Activated CD8-positive, alpha-beta memory T cell treated with anti-CD3 and anti-CD28 coated beads for 1 hour (primary cell): ENCODE results near the gene LOC101059915.
A peak's percentile ranks its signal among the peaks of the same experiment; 100 is the strongest.

ENCODE experiments used
- DNase-seq, 2 donors: peaks; one replicate each; pipeline ENCODE4 v3.0.0-alpha.2; 2020; ENCODE audit warnings: low read depth in 1 of 2; ENCODE audit errors: extremely low read depth in 1 of 2

Gene LOC101059915

DNA sequence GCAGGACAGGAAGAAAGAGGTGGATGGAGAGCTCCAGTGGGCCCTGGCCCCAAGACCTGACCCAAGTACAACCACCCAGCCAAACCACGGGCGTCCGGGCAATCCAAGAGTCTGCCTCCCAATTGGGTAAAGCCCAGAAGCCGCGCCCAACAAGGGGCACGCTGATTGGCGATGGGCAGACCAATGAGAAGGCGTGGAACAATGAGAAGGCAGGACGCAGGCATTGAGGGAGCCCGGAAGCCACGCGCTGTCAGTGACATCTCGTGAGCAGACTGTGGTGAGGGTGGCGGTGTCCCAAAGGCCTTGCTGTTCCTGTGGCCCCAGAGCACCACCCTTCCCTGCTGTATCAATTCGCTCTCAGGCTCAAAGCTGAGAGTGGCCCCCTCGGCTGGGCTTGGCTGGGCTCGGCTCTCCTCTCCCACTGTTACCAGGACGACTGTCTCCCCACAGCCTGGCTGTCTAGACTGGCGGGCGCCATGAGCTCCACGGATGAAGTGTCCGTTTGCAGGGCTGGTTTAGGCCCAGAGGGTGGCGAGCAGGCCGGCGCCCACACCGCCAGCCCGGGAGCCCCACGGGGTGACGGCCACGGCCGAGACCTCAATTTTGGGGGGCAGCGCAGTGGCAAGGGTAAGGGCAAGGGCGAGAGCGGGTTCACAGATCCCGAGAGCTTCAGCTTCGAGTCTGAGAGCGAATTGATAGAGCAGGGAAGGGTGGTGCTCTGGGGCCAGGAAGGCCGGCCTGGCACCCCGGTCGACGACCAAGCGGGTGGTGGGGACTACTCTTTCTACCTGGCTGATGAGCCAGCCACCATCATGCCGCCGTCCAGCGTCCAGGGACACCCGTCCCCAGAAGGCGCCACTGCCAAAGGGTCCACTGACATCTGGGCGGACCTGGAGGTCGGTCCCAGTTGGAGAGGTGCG lies at the start of gene LOC101059915:
Gene LOC101059915, plus strand, starts transcription at position 219 of the 920 bp plus-strand sequence.
- DNase-seq, result no peak

DNA sequence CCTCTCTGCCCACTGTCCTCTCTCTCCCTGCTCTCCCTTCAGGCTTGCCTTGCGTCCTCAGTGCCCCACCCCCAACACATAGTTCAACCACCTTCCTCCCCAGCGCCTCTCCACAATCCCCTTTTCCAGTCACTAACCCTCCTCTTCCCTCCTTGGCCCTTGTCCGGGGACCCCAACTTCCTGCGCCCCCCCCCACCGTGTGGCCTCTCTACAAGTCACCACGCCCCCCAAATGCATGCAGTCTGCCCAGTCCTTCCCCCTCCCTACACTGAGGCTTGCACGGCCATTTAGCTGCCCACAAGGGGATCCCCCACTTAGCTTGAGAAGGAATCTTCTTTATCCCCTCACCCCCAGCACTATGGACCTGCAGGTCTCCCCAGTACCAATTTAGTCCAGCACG lies 49.6 kb upstream of the LOC101059915 start:
- DNase-seq, result no peak

DNA sequence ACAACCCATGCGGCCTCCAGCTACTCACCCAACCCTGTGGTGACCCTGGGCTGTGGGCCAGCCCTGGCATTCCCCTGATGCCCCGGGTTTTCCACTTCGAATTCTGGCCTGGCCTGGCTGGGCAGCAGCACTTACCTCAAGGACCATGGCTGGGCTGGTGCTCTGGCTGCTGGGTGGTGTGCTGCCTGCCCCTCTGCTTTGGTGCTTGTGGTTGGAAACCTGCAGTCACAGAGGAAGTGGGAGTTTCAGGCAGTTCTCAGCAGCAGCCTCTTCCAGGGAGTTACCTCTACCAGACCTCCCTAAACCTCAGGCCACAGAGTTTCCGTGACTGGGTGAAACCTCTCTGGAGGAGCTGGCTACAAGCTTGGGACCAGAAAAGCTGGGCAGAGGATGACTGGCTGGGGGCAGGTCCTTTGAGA lies 49.0 kb upstream of the LOC101059915 start, which contains the start of gene CXCR3:
Gene CXCR3, minus strand, starts transcription at position 209 of the 419 bp plus-strand sequence. Its CDS starts 62 bp downstream, at position 147.
- peak; percentile 28 to 54 for DNase-seq

DNA sequence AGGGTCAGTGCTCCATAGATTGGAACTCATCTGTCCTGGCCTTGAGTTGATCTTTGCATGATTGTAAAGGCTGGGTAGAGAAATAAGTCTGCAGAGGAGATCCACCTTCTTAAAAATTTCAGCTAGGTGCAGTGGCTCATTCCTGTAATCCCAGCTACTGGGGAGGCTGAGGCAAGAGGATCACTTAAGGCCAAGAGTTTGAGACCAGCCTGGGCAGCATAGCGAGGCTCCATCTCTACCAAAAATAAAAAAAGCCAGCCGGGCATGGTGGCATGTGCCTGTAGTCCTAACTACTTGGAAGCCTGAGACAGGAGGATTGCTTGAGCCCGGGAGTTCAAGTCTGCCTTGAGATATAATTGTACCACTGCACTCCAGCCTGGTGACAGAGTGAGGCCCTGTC lies 48.6 kb upstream of the LOC101059915 start:
- no peak for DNase-seq

DNA sequence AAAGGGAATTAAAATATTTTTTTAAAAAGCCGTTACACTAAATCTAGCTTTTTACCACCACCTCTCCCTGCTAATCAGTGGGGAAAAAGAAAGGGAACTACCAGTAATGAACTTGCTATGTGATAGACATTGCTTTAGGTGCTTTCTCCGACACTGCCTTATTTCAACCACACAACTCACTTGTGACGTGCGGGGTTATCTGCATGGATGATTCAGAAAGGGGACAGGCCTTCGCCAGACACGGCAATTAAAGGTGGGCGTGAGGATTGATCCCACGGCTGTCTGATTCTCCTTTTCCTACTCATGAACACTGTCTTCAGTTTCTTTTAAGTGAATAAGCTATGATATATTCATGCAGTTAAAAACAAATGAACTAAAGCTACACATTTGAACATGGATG lies 48.2 kb upstream of the LOC101059915 start:
- no peak for DNase-seq

DNA sequence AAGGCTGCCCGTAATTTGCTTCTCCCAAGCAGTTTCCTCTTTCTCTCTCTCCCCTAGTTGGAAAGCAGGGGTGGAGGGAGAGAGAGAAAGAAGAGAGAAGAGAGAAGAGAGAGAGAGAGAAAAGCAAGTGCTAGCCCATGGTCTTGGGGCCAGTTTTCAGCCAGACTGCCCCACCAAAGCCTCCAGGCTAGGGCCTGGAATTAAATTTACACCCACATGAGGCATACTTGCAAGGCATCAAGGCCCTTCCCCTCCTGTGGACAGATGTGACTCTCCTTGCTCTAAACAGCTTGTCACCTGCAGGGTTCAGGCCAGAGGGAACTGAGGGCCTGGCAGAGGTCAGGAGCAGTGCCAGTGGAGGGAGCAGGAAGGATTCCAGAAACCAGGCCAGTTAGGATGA lies 47.4 kb upstream of the LOC101059915 start:
- no peak for DNase-seq

DNA sequence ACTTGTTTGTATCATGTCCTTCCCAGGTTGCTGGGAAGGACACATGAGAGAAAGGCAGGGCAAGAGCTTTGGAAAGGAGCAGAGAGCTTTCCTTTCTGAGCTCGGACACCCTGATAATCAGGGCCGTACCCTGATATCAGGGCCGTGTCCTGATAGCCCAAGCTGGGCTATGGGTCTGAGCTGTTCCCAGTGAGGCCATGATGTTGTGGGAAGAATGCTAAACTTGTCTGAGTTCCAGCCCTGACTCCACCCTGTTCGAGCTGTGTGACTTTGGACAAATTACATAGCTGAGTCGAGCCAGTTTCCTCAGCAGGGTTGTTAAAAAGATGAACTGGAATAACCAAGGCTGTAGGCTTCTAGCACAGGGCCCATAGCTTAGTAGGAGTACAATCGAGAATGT lies 45.7 kb upstream of the LOC101059915 start:
- no peak for DNase-seq

DNA sequence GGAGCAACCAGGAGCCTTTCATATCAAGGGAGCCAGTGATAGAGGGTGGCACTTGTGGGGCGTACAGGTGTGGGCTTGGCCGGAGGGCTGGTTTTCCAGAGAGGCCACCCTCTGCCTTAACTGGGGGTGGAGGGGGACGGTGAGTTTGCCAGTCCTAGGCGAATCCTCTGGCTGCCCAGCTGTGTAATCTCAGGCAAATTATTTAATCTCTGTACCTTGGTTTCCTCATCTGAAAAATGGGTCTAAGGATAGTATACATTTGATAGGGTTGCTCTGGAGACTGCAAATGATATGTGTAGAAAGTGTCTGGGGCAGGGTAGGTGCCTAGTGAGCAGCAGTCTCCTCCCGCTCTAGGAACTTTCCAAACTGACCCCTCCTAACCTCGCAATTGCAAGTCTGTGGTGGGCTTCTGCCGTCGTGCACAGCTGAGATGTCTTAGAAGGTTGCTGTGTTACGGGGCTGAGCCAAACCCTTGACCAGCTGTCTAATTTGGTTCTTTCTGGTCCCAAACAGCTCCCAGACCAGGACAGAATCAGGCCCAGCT lies 45.2 kb upstream of the LOC101059915 start:
- DNase-seq, result no peak

DNA sequence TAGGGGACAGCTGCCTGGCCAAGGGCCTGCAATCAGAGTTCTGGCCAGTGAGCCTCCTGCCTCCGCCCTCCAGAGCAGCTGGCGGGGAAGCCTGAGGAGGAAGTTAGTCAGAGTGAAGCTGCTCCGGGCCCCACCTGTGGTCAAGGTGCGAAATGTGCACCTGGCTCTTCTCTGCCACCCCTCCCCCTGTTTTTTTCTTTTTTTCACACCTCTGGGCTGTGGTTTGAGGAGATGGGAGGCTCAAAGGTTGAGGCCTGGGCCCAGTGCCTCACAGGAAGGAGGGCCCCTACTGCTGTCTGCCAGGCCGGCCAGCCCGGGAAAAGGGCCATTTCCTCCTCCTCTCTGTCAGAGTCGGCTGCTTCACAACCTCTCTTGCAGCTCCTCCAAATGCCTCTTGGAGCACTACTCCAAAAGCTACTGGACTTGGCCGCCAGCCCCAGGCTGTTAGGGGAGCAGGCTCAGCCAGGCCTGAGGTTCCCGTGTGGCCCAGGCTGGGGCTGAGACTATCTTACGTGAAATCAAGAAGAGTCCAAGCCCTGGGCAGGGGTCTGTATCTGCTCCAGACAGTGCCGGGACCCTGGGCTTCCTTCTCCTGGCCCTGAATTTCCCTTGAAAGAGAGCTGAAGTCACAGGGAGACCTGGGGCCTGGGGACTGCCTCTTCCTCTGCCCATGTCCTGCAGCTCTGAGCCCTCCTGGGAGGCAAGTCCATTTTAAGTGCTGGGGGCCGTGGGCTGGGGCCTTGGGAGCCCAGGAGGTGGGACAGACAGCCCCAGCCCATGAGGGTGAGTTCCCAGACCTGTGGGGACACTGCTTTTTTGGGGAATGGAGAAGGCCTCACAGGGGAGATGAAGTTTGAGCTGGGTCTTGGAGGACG lies 44.5 kb upstream of the LOC101059915 start:
- peak; percentile 18 to 48 for DNase-seq

DNA sequence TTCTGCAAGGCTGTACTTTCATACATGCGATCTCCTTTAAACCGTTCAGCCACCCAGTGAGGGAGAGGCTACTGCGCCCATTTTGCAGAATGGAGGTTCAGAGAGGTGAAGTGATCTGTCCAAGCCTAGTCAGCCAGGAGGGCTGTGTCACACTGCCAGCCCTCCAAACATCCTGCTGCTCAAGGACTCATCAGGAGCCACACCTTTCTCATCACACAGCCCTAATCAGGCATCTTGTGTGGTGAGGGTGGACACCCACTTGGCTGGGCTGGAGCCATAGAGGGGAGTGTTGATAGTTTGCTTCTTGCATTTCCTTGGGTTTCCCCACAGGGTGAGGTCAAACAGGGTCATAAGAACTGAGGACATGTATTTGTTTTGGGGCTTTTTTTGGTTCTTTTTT lies 43.6 kb upstream of the LOC101059915 start:
- DNase-seq, result no peak

DNA sequence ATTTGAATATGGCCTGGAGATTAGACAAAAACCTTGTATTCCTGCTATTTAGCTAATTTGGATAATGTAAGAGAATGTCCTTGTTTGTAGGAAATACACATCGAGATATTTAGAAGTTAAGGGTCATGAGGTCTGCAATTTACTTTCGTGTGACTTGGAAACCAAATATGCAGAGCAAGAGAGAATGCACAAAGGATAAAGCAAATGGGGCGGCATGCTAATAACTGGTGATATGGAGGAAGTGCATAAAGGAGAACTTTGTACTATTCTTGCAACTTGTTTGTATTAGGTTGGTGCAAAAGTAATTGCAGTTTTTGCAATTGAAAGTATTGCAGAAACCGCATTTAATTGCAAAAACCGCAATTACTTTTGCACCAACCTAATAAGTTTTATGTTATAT lies 41.9 kb upstream of the LOC101059915 start:
- DNase-seq, result no peak

DNA sequence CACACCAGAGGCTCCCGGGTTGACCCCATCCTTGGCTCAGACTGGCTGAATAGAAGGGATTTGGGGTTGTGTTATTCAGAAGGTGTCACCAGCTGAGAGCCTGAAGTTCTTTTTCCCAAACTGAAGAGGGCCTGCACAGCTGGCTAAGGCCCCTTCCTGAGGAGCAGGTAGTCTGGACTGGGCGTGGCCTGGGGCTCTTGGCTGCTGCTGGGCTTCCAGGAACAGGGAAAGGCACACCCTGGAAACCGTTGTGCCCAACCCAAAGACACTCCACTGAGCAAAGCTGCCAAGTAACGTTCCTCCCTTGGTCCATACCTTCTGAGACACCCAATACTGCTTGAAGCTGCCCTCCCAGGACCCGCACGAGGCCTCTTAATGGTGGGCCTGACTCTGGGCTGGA lies 40.8 kb upstream of the LOC101059915 start:
- no peak for DNase-seq

DNA sequence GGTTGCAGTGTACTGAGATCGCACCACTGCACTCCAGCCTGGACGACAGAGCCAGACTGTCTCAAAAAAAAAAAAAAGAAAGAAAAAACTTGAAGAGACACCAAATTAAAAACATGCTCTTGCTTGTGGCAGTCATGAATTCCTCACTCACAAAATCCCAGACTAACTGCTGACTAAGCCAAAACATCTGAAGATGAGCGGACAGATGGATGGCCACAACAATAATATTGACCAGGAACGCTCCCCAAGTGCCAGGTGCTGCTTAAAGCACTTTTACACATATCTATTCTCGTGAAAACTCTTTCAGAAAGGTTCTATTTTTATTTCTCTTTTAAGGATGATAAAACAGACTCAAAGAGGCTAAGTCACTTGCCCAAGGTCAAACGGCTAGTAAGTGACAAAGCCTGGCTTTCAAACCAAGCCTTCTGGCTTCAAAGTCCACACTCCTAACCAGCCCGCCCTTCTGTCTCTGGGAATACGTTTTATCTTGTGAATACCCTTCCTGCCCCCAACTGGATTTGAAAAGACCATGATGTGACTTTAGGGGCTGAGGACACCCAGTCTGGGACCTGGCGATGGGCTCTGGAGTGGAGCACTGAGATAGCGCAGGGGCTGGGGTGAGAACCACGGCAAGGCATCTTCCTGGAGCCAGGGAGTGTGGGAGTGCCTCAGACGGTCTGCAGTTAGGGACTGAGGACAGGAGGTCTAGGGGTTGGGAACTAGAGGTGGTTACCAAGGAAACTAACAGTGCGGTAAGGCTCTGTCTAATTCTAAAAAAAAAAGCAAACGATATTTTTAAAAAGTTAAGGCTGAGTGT lies 39.5 kb upstream of the LOC101059915 start:
- no peak for DNase-seq

DNA sequence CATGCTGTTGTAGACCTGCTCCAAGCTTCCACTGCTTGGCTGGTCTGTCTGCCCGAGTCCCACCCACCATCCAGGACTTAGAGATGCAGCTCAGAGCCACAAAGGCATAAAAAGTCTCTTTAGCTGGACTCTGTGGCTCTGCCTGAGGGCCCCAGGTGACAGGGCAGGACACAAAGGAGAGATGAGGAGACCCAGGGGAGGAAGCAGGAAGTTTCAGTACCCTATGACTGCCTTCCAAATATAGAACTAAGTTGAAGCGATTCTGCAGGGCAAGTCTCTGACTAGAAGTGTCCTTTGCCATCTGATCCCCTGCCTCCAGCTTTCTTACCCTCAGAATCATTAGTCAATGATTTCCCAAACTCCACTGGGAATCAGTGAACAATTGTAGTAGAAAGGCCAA lies 37.9 kb upstream of the LOC101059915 start:
- no peak for DNase-seq

DNA sequence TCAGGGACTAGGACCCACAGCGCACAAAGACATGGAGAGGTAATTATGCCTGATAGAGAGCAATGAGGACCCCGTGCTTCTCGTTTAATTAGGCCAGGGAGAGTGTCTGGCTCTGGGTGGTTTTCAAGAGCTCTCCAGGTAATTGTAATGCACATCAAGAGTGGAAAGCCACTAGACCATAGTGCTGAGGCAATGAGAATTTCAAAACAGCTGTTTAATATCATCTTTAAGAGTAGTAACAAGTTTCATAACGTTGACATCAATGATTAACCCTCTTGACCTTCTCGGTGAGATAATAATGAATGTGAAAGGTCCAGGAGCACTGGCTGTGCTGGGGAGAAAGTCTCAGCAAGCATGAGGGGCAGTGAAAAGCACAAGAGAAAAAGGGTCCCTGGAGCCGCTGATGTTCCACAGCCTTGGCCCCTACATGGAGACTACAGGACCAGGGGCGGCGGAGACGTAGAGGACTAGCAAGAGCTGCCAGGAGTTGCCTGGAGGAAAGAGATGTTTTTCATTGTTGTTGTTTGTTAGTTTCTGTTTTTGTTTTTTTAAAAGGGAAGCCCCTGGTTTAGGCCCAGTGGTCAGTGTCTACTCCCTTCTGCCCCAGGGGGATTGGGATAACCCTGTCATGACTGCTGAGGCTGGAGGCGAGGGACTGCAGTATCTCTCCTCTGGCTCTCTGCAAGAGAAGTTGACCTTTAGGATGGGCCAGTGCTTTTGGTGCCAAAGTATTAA lies 34.3 kb upstream of the LOC101059915 start:
- no peak for DNase-seq

DNA sequence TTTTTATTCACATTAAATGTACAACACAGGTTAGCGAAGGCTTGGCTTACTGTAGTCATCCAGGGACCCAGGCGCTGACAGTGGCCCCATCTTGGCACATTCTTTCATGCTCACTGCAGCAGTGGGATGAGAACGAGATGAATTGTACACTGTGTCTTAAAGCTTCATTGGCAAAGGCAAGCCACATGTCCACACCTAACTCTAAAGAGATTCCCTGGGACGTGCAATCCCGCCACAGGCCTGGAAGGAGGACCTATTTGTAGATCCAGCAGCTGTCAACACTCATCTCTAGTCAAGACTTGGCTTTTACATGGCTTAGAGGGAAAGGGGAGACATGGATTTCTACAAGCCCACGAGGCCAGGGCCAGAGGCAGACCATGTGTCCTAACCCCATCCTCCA lies 33.0 kb upstream of the LOC101059915 start:
- DNase-seq, result no peak

DNA sequence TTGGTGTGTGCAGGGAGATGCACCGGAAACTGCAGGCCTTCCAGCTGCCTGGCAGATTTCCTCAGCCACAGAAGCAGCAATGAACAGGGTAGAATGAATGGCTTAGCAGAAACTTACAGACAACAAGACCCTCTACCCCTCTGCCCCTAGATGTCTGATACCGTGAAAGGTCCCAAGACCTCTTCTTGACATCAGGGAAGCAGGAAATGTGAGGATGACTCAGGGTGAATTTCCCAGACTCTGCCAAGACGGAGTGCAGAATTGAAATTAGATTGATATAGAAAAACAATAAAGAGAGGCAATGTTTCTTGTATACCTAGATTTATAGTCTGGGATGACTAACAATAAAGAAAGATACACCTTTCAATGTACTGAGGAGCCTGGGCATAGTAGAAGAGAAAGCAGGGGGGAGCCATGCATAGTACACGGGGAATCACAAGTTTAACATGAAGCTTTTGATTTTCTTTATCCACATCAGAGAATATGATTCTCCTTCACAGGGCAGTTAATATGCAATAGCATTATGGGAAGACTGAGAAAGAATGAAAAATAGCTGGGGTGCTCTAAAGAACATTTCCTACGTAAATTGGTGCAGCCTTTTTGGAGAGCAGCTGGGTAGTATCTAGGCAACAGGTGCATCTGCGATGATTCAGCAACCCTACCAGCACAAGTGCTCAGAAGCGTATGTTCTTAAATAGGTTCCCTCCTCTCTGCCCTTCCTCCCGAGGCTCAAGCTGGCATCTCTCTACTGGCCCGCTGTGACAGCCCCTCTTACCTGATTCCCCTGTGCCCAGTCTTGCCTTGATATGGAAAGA lies 30.7 kb upstream of the LOC101059915 start:
- no peak for DNase-seq

DNA sequence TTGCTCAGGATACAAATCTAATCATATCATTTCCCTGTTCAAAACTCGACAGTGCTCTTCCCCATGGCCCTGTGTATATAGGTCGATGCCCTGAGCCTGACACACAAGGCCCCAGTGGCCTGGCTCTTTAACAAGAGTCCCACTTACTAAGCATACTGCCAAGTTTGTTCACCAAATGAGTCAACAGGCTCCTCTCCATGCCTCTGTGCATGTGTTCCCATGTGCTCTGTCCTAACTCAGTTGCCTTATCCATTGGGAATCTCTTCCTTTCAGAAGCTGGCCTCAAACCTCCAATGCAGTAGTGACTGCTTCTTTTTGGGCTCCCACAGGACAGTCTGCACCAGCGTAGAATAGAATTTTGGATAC lies 30.1 kb upstream of the LOC101059915 start:
- no peak for DNase-seq

DNA sequence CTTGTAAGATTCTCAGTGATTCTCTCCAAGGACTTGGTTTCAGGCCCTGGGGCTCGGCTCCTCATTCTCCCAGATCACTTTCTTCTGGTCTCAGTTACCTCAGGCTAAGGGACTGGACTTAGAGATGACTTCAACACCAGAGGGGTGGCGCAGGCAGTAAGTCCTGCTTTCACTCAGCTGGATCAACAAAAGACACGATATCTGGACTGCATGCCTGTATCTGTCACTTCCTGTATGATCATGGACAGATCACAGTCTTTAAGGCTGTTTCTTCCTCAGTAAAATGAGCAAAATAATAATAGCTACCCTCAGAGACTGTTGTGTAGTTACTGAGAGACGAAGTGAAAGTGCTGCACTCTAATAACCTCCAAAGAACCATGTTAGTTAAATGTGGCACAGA lies 29.5 kb upstream of the LOC101059915 start:
- DNase-seq, result no peak
